IMR-90 (cell line): ENCODE data around the gene ENDOD1. TPM values are rescaled to one million over a fixed set of nuclear protein-coding genes. Genes with fewer than 3 reads are reported as not detected.

Experiments used
- ATAC-seq: fragments of 200-7000 bp; cut with Tn5 transposase; 2 replicates; pipeline ENCODE4 v1.9.1; 2020; ENCODE audit warnings: low read depth, mild to moderate bottlenecking, moderate library complexity
- BruUV-seq: library from RNA; stranded (reverse); fragments of 400-500 nt; replicated peaks from 2 replicates; lab custom pipeline; 2021; lab: Mats Ljungman, UMichigan
- CTCF ChIA-PET: fragments of 300-600 bp; formaldehyde crosslinking; extraction: SDS; loops from one replicate; lab custom pipeline; 2021; ENCODE audit warnings: antibody characterized with exemption; lab: Yijun Ruan, JAX
- POLR2A ChIA-PET: fragments of 300-600 bp; sonication (Branson Sonifier 250); formaldehyde crosslinking; loops from one replicate; lab custom pipeline; 2022; ENCODE audit warnings: antibody characterized with exemption; ENCODE audit not compliant: unreplicated experiment; lab: Charles Lee
- DNase-seq: peaks from one replicate; pipeline ENCODE4 v3.0.0; 2013
- H2AFZ ChIP-seq: replicated peaks from 2 replicates; pipeline ENCODE3; 2013; ENCODE audit warnings: low read length, mild to moderate bottlenecking; ENCODE audit not compliant: poor library complexity
- H2AK5ac ChIP-seq: 2 replicates; pipeline ENCODE4 v1.6.1; 2013; ENCODE audit warnings: low read depth, low read length, inconsistent platforms
- H2AK9ac ChIP-seq: replicated peaks from 2 replicates; pipeline ENCODE3; 2013; ENCODE audit warnings: mild to moderate bottlenecking, low read depth, low read length, moderate library complexity; ENCODE audit not compliant: poor library complexity
- H2BK120ac ChIP-seq: 2 replicates; pipeline ENCODE4 v1.6.1; 2013; ENCODE audit warnings: low read depth, low read length, inconsistent platforms
- H2BK15ac ChIP-seq: 3 replicates; pipeline ENCODE4 v1.6.1; 2013; ENCODE audit warnings: low read depth, low read length, inconsistent platforms
- H2BK20ac ChIP-seq: 2 replicates; pipeline ENCODE4 v1.6.1; 2013; ENCODE audit warnings: low read depth, mild to moderate bottlenecking, inconsistent platforms, low read length, moderate library complexity
- H2BK5ac ChIP-seq: 2 replicates; pipeline ENCODE4 v1.6.1; 2013; ENCODE audit warnings: mild to moderate bottlenecking, low read depth, low read length, inconsistent platforms; ENCODE audit not compliant: poor library complexity, severe bottlenecking
- H3K14ac ChIP-seq: replicated peaks from 2 replicates; pipeline ENCODE4 v1.6.1; 2013; ENCODE audit warnings: low read depth, low read length, inconsistent platforms
- H3K18ac ChIP-seq: 2 replicates; pipeline ENCODE4 v1.6.1; 2013; ENCODE audit warnings: low read depth, low read length, control low read depth
- H3K23ac ChIP-seq: 2 replicates; pipeline ENCODE4 v1.6.1; 2013; ENCODE audit warnings: low read depth, low read length, inconsistent platforms
- H3K27ac ChIP-seq: 2 replicates; pipeline ENCODE4 v1.5.1; 2013; ENCODE audit warnings: mild to moderate bottlenecking, control low read depth, low read length; ENCODE audit not compliant: insufficient read depth
- H3K27me3 ChIP-seq: 2 replicates; pipeline ENCODE4 v1.6.1; 2013; ENCODE audit warnings: low read length; ENCODE audit not compliant: control insufficient read depth, insufficient read depth
- H3K36me3 ChIP-seq: 2 replicates; pipeline ENCODE4 v1.6.1; 2013; ENCODE audit warnings: low read length, mixed read lengths; ENCODE audit not compliant: control insufficient read depth, insufficient read depth
- H3K4ac ChIP-seq: 2 replicates; pipeline ENCODE4 v1.6.1; 2013; ENCODE audit warnings: low read depth, low read length, inconsistent platforms
- H3K4me1 ChIP-seq: 2 replicates; pipeline ENCODE4 v1.6.1; 2013; ENCODE audit warnings: low read length, mixed read lengths; ENCODE audit not compliant: control insufficient read depth, insufficient read depth
- H3K4me2 ChIP-seq: 2 replicates; pipeline ENCODE4 v1.6.1; 2013; ENCODE audit warnings: low read depth, mild to moderate bottlenecking, control low read depth, low read length, moderate library complexity
- H3K4me3 ChIP-seq: 2 replicates; pipeline ENCODE4 v1.5.1; 2013; ENCODE audit warnings: low read depth, mild to moderate bottlenecking, control low read depth, low read length, moderate library complexity; ENCODE audit not compliant: insufficient read depth
- H3K56ac ChIP-seq: 2 replicates; pipeline ENCODE4 v1.6.1; 2013; ENCODE audit warnings: low read length, inconsistent platforms; ENCODE audit not compliant: insufficient read depth; ENCODE audit errors: extremely low read depth
- H3K79me1 ChIP-seq, 2 experiments: 2 replicates each; pipeline ENCODE4 v1.6.1; 2013; ENCODE audit warnings: low read length in 2 of 2, inconsistent platforms in 1 of 2, low read depth in 1 of 2
- H3K9ac ChIP-seq: 2 replicates; pipeline ENCODE4 v1.6.1; 2013; ENCODE audit warnings: low read depth, low read length, control low read depth
- H3K9me1 ChIP-seq: 2 replicates; pipeline ENCODE4 v1.6.1; 2013; ENCODE audit warnings: low read length, inconsistent platforms; ENCODE audit not compliant: insufficient read depth
- H3K9me3 ChIP-seq: 2 replicates; pipeline ENCODE4 v1.6.1; 2013; ENCODE audit warnings: low read length; ENCODE audit not compliant: control insufficient read depth, insufficient read depth
- H4K20me1 ChIP-seq: 2 replicates; pipeline ENCODE4 v1.6.1; 2013; ENCODE audit warnings: low read length, inconsistent platforms; ENCODE audit not compliant: insufficient read depth
- H4K5ac ChIP-seq: 2 replicates; pipeline ENCODE4 v1.6.1; 2013; ENCODE audit warnings: mild to moderate bottlenecking, low read depth, low read length, control low read depth
- H4K8ac ChIP-seq, 2 experiments: 2 replicates each; pipeline ENCODE4 v1.6.1; 2013; ENCODE audit warnings: low read depth in 2 of 2, low read length in 2 of 2, control low read depth in 1 of 2, inconsistent platforms in 1 of 2
- H4K91ac ChIP-seq: 2 replicates; pipeline ENCODE4 v1.6.1; 2013; ENCODE audit warnings: low read depth, low read length, inconsistent platforms; ENCODE audit not compliant: insufficient read depth
- BHLHE40 ChIP-seq: fragments of 150-350 bp; IDR thresholded peaks from 2 replicates; pipeline ENCODE4 v1.6.1; 2016; ENCODE audit warnings: mild to moderate bottlenecking, low read depth, low read length
- CTCF ChIP-seq: conservative IDR thresholded peaks from 2 replicates; pipeline ENCODE4 v1.5.1; 2012; ENCODE audit warnings: mild to moderate bottlenecking, low read depth, low read length, improper control_type of control experiment
- FOS ChIP-seq: fragments of 150-350 bp; IDR thresholded peaks from 2 replicates; pipeline ENCODE4 v1.6.1; 2016; ENCODE audit warnings: low read depth, low read length
- MAFK ChIP-seq: IDR thresholded peaks from 2 replicates; pipeline ENCODE4 v1.6.1; 2012; ENCODE audit warnings: low read depth, low read length, improper control_type of control experiment
- MAZ ChIP-seq: IDR thresholded peaks from 2 replicates; pipeline ENCODE4 v1.6.1; 2012; ENCODE audit warnings: low read depth, mild to moderate bottlenecking, low read length, improper control_type of control experiment, moderate library complexity, borderline replicate concordance
- MXI1 ChIP-seq: IDR thresholded peaks from 2 replicates; pipeline ENCODE4 v1.6.1; 2012; ENCODE audit warnings: low read depth, mild to moderate bottlenecking, low read length, moderate library complexity, borderline replicate concordance
- USF2 ChIP-seq: fragments of 150-350 bp; IDR thresholded peaks from 2 replicates; pipeline ENCODE4 v1.6.1; 2017; ENCODE audit warnings: mild to moderate bottlenecking, antibody characterized with exemption, low read length, low read depth
- WGBS, 2 experiments: methylation state at CpG; one replicate each; pipeline versions ENCODE4 v1.1.5 to v1.1.7; 2013; ENCODE audit warnings: missing lambda C conversion rate in 2 of 2; ENCODE audit not compliant: insufficient read length in 1 of 2; ENCODE audit errors: extremely low coverage in 2 of 2; 5-methylcytosine and 5-hydroxymethylcytosine counted together
- dilution Hi-C: fragments of 300-500 bp; cut with HindIII; formaldehyde crosslinking; loops from one replicate; pipeline ENCODE4 v1.14.3; 2018; ENCODE audit warnings: low sequenced_read_pairs; ENCODE audit not compliant: unreplicated experiment
- in situ Hi-C: fragments of 300-500 bp; cut with MboI; formaldehyde crosslinking; loops from 3 replicates; pipeline ENCODE4 v1.14.3; 2019; ENCODE audit warnings: low sequenced_read_pairs, inconsistent platforms, mixed read lengths
- intact Hi-C: fragments of 100-400 bp; cut with micrococcal nuclease; formaldehyde crosslinking; loops from 2 replicates; pipeline ENCODE4 v1.10.0; 2022
- polyA plus RNA-seq, 3 experiments: library from polyadenylated mRNA; depleted of rRNA; stranded (reverse); fragments of >200 nt; gene quantifications; 2 replicates each; pipeline ENCODE4 v1.2.3, GENCODE V29; 2012; ENCODE audit warnings: low replicate concordance in 1 of 3
- total RNA-seq: library from RNA; depleted of rRNA; stranded (reverse); fragments of >200 nt; gene quantifications from 2 replicates; pipeline ENCODE4 v1.2.3, GENCODE V29; 2012

The ENDOD1 gene
- total and polyA plus RNA-seq, 2 of the 4 experiments (the other 2 are of a cell fraction), result 7.0 to 17.6 TPM

- H3K14ac ChIP-seq, result no peak overlapping the region
- H4K5ac ChIP-seq, result no peak overlapping the region
- ChIA-PET CTCF (interaction anchor here (0.7 to 1.3 kb wide), 5 partner anchors 10 to 558 kb away, joined by 3 to 5 read pairs (median 4); partner anchors contain the start of gene SRSF8), POLR2A (no interaction called here)
- BruUV-seq, result no TSS peak
- intact Hi-C loops (no loop called here), dilution Hi-C loops (no loop called here), in situ Hi-C loops (no loop called here)
- peaks cover 6% of the 10 kb centered on the region; the same call in 1 of the 2 replicates for H3K9me1 ChIP-seq
- no peaks in the 10 kb centered on the region for H4K20me1 ChIP-seq
- H2AK5ac ChIP-seq, result no peak overlapping the region
- H3K36me3 ChIP-seq, result no peaks in the 10 kb centered on the region
- H2BK5ac ChIP-seq, result no peak overlapping the region
- H2BK15ac ChIP-seq, result no peak overlapping the region
- no peaks in the 10 kb centered on the region for H3K27me3 ChIP-seq
- H3K9ac ChIP-seq, result no peak overlapping the region
- peak; percentile 93 for DNase-seq
- 10% methylated on average over 2 of the region's 4 CpGs; no CpG with 5 or more reads in 1 of the 2 experiments for WGBS, 2 experiments
- no peak overlapping the region for H3K18ac ChIP-seq
- no peaks in the 10 kb centered on the region for H3K79me1 ChIP-seq
- H3K4me2 ChIP-seq, result peak overlapping the region; percentile 14; the same call in 1 of the 2 replicates
- H3K27ac ChIP-seq, result peak overlapping the region; percentile 53; the same call in 1 of the 2 replicates
- no peak overlapping the region for H3K23ac ChIP-seq
- H3K4me3 ChIP-seq, result no peak overlapping the region
- 0 out of 2 replicates have a peak overlapping the region, but pooled peaks have one; percentile 21 for H2BK120ac ChIP-seq
- H3K9me3 ChIP-seq, result no peaks in the 10 kb centered on the region
- no peak overlapping the region for H2BK20ac ChIP-seq
- H4K91ac ChIP-seq, result no peak overlapping the region
- no peak overlapping the region for H2AK9ac ChIP-seq
- H3K4ac ChIP-seq, result no peak overlapping the region
- no peak overlapping the region for H3K56ac ChIP-seq
- H2AFZ ChIP-seq, result peak overlapping the region; percentile 21
- TF ChIP-seq MAZ, result no peak
- TF ChIP-seq FOS, result peak; percentile 97
- TF ChIP-seq USF2, result peak; percentile 71; the same call in 1 of the 2 replicates
- TF ChIP-seq MXI1, result peak; percentile 74; the same call in 1 of the 2 replicates
- no peak for TF ChIP-seq CTCF
- TF ChIP-seq MAFK, result peak; percentile 95
- peak; percentile 52; the same call in 1 of the 2 replicates for TF ChIP-seq BHLHE40
- no peak overlapping the region; a peak in 1 of 4 replicates for H4K8ac ChIP-seq
- peaks cover 10% of the 10 kb centered on the region for H3K4me1 ChIP-seq
- peak; percentile 78 for ATAC-seq
Measured at GRCh38 chr11:95147364-95147905, 57.8 kb downstream of the ENDOD1 start.
